NCI-H2171 treated with DMSO at 0.1 percent for 48 hours (cell line): ENCODE data around the gene NIPBL.
A peak's percentile ranks its signal among the peaks of the same experiment; 100 is the strongest.
"Not testable (repeated sequence)": the region's sequence is repeated elsewhere in the genome, so short reads cannot be mapped to it uniquely, and the experiment has no call there.

Experiments
- DNase-seq: peaks from one replicate; lab custom pipeline; 2025; lab: John Stamatoyannopoulos, UW

The NIPBL gene

DNA sequence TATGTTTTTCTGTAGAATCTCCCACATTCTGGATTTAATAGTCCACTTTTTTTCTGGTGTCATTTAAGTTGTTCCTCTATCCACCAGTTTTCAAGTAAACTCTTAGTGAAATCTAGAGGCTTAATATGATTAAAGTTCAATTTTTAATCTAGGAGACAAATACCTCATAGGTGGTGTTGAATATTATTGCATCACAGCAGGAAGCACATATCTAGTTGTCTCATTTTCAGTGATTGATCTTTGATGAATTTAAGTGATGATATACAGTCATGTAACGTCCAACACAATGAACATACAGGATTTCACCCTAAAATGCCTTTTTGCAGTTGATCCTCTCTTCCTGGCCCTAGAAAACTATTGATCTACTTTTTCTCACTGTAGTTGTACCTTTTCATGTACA is 152.3 kb downstream of the NIPBL start:
- DNase-seq, result no peak

DNA sequence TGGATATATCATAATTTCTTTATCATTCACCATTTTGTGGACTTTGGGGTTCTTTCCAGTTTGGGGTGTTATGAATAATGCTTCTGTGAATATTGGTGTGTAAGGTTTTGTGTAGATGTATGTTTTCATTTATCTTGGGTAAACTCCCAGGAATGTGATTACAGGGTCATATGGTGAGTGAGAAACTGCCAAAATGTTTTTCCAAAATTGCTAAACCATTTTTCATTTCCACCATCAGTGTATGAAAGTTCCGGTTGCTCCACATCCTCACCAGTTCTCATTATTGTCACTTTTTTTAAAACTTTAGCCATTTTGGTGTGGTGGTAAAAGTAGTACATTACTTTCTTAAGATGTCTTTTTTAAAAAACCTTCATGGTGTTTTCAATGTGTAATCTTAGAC is 152.9 kb downstream of the NIPBL start:
- no peak for DNase-seq

DNA sequence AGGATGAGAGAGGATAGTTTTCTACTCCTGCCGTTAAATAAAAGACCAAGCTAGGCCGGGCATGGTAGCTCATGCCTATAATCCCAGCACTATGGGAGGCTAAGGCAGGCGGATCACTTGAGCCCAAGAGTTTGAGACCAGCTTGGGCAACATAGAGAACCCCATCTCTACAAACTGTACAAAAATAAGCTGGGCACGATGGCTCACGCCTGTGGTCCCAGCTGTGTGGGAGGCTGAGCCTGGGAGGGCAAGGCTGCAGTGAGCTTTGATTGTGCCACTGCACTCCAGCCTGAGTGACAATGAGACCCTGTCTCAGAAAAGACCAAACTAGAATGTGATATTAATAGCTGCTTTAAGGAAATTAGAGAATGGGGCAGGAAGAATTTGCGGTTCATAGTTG is 158.4 kb downstream of the NIPBL start:
- DNase-seq, result no peak

DNA sequence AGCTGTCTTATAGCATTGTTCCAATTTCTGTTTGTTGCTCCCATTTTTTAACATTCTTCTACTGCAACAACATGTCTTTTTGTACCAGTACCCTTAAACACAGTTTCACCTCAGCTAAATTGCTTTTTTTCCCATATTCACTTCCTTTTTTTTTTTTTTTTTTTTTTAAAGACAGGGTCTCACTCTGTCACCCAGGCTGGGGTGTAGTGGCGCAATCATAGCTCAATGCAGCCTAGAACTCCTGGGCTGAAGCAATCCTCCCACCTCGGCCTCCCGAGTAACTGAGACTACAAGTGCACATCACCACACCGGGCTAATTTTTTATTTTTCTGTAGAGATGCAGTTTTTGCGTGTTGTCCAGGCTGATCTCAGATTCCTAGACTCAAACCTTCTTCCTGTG is 161.3 kb downstream of the NIPBL start:
- DNase-seq, result no peak

DNA sequence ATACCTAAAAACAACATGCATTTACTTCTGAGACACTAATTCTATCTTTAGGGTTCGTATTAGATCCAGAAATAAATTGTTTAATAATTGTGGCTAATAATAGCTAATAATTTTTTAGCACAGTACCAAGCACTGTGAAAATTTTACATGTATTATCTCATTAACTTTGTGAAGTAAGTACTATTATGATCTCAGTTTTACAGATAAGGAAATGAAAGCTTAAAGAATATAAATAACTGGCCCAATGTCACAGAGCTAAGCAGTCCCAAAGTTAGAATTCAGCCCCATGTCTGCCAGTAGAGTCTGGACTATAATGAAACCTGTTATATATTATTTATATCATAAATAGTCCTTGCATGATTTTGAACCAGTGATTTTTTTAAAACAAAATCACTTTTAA is 163.3 kb downstream of the NIPBL start:
- DNase-seq, result no peak

DNA sequence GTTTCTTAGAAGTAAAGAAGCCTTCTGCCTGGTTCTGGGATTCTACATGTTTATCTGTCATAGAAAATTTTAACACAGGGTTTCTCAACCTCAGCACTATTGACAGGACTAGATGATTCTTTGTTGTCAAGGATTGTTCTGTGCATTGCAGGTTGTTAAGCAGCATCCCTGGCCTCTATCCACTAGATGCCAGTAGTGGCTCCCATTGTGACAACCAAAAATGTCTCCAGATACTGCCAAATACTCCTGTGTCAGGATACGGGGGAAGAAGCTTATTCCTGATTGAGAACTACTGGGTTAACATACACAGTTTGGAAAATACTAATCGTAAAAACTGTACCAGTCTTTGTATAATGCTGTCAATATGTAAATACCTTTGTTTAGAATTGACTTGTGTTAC is 167.1 kb downstream of the NIPBL start:
- peak; percentile 5 for DNase-seq

DNA sequence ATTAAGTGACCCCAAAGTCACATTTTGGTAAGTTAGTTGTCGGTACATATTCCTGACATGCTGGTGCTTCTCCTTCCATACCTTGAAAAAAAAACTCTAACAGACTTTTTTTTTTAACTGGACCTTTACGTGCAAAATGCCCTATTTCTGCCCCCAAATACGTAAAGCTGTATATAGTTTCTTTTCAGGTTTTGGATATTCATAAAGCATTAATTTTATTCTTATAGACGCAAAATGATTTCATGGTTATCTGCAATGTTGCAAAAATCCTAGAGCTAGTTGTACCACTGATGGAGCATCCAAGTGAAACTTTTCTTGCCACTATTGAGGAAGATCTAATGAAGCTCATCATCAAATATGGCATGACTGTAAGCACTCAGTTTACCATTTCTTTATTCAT is 167.6 kb downstream of the NIPBL start:
- no peak for DNase-seq

DNA sequence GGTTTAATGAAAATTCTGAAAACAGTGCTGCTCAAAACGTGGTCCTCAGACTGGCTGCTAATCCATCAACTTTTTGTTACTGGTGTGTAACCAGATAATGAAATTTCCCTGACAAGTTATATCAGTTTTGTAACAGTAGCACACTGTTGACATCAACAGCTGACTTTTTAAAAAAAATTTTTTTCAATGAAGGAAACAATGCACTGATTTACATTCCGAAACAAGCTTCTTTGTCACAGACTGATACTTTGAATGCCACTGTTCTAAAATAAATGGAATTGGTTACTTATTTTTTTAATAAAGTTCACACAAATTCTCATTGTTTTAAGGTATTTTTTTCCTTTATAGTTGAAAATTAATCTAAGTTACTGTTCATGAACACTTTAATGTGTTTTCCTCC is 169.1 kb downstream of the NIPBL start:
- no peak for DNase-seq

DNA sequence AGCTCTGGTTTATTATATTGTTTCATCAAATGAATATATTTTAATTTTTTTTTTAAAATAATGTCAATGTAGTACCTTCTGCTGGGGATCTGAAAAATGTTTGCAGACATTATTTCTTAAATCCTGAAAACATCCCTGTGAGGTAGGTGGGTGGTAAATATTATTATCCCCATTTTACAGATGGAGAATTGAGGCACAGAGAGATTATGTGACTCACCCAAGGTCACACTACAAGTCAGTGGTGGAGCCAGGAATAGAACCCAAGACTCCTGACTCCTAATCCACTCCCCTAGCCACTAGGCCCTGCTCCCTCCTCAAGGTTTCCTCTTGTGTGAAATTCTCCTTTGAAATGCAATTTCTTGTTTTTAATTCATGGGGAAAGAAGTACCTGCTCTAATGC is 171.4 kb downstream of the NIPBL start:
- no peak for DNase-seq

DNA sequence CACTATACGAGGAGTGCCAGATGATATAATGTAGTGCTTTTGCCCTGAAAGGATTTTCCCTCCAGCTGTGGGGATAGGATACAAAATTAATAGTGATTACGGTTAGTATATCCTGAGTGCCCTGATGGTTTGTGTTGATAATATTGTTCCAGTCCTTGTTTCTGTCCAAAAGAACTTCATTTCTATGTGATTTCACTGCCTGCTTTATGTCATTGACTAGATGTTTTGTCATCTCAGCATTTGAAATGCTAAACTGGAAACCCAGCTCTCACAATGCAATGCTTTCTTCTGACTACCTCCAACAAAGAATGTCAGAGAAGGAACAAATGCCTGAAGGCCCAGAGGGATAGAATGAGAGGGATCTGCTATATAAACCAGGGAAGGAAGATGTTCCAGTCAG is 177.8 kb downstream of the NIPBL start:
- DNase-seq, result no peak

DNA sequence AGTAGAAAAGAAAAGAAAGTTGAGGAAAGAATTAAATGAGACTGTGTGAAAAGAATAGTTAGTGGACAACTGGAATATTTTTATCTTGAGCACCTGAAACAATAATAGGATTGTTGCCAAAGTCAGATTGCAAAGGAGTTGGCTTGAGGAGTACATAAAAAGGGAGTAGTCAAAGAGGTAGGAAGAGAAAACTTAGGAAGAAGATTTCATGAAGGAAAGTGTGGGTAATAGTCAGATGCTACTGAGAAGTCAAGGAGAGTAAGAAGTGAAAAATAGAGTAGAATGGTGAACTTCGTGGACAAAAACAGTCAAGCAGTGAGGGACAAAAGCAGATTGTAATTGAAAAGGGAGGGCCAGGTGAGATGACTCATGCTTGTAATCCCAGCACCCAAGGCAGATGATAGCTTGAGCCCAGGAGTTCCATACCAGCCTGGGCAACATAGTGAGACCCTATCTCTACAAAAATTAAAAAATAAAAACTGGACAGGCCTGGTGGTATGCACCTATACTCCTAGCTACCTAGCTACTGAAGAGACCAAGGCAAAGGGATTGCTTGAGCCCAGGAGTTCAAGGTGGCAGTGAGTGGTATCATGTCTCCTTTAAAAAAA is 178.9 kb downstream of the NIPBL start:
- DNase-seq, result no peak

DNA sequence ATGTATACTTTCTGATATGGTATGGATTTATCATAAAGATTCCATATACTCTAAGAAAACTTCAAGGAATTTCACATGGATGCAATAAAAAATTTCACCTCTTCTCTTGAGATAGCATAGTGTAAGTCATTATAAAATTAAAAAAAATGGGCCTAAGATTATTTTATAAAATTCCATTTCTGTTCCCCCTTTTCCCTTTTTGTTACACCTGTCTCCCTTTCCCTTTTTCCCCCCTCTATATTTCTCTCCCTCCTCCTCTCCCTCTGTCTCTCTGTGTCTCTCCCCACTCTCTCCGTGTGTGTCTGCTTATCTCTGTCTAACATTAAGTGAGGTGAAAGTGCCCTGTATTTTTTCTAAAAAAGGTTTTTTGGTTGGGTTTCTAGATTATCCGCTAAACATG is 180.2 kb downstream of the NIPBL start:
- DNase-seq, result no peak

DNA sequence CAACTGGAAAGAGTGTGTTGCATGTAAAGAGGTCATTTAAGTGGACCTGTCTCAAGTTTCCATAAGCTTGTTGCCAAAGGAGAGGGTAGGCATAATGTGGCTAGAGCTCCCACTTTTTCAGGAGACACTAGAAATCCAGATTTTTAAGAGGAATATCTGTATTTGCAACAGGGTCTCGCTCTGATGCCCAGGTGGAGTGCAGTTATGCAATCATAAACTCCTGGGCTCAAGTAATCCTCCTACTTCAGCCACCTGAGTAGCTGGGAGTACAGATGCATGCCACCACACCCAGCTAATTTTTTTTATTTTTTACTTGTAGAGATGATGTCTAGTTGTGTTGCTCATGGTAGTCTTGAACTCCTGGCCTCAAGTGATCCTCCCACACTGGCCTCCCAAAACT is 183.5 kb downstream of the NIPBL start:
- DNase-seq, result no peak

DNA sequence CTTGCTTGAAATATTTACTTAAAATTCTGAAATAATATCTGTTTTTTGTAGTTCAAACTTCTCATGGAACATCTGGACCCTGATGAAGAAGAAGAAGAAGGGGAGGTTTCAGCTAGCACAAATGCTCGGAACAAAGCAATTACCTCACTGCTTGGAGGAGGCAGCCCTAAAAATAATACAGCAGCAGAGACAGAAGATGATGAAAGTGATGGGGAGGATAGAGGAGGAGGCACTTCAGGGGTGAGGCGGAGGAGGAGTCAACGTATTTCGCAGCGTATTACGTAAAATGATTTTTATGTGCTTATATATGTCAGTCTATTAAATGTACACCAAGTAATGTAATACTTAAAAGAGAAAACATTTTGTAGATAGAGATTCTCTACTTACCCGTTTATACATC is 187.2 kb downstream of the NIPBL start:
- DNase-seq, result no peak

DNA sequence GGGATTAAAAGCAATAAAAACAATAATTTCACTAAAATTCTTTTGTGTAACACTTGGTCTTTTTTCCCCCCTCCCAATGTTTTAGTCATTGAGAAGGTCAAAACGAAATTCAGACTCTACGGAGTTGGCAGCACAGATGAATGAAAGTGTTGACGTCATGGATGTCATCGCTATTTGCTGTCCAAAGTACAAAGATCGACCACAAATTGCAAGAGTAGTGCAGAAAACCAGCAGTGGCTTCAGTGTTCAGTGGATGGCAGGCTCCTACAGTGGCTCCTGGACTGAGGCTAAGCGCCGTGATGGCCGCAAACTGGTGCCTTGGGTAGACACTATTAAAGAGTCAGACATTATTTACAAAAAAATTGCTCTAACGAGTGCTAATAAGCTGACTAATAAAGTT is 187.9 kb downstream of the NIPBL start:
- DNase-seq, result no peak

DNA sequence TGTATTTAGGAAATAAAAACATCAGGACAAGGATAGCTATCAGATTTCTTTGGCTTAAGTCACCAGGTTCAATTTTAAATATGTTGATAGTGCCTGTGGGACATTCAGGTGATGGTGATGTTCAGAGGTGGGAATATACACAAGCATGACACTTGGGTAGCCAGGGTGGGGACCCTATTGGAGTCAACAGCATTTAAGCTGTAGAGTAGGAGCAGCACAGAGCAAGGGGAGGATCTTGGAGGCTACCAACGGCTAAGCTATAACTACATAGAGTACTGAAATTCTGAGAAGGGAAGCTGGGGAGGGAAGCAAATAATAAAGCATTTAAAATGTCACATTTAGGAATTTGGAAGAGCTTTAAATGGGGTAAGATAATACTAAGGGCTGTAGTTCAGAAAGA is 194.9 kb downstream of the NIPBL start:
- DNase-seq, result no peak

DNA sequence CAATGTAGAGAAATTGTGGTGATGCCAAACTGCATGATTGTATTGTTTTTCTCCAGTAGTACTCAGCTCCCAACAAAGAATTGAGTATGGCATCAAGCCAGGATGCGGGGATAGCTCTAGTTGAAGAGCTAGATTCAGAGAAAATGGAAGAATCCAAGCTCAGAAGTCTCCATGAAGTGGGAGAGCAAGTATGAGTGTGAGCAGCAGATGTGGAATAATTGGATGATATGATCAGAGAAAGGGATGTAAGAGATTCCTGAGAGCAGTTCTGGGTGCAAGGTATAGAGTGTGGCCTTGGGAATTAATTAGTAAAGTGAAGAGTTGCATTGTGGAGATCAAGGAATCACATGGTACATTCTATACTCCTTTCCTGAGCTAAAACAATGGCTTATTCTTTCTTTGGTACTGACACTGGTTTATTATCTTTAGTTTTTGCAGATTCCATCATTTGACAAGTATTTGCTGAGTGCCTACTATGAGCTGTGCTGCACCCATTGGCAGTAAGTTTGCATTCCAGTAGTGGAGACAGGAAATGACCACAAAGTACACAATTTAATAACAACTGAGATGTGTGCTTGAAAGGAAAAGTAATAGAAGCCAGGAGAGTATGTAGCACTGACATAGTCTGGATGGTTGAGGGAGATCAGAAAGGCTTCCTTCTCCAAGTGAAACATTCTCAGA is 195.5 kb downstream of the NIPBL start:
- DNase-seq, result no peak

DNA sequence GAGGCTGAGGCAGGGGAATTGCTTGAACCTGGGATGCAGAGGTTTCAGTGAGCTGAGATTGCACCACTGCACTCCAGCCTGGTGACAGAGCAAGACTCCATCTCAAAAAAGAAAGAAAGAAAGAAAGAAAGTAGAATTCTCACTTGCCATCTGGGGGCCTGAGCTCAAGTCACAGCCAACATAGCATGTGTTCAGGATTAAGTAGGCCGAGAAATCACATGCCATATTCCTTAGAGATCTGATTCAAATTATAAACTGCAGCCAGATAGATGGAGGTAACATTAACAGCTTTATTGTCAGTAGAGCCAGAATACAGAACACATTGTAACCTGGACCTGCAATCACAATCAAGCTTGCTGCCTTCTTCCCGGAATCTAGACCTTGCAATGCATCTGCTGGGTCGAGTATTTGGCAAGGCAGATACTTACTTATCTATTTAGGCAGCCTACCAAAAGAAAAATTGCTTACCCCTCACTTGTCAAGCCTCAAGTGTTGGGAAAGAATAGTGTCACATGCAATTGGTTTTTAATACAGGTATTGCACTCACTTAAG is 198.9 kb downstream of the NIPBL start:
- DNase-seq, result no peak

DNA sequence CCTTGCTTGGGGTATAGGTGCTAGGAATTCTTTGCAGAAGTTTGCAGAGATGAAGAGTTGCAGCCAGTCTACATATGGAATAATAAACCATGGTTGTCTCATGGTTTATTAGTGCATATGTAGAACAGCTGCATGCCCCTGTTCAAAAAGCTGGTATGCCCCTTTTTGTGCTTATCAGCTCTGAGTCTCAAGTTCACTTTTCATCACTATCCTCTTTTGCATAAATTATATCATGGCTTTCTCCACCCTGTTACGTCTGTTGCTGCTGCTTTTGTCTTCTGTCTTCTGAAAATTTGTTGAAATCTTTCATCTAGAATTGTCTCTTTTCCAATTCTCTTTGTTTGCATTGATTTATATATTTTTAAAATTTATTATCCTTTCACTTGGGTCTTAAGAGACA is 200.6 kb downstream of the NIPBL start:
- no peak for DNase-seq

DNA sequence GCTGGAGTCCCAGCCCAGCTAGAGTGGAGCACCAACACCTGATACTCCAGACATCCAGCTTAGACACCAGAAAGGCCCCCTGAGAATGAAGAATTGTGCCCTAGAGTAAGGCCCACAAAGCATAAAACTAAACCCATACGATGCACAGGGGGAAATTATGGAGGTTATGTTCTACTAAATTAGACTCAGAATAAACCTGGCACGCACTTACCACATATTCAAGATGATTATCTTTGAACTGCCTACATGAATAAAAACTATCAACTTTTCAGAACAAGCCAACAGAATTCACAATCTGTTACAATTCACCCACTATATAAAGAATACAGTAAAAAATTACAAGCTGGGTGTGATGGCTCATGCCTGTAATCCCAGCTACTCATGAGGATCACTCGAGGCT is 204.1 kb downstream of the NIPBL start:
- no peak for DNase-seq

DNA sequence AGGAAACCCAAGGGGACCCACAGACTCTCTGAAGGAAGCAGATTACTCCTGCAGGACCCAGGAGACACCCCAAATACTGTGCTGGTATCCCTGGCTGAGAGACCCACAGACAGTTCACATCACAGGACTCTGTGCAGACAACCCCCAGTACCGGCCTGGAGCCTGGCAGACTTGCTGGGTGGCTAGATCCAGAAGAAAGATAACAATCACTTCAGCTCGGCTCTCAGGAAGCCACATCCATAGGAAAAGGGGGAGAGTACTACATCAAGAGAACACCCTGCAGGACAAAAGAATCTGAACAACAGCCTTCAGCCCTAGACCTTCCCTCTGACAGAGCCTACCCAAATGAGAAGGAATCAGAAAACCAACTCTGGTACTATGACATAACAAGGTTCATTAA is 206.4 kb downstream of the NIPBL start:
- DNase-seq, result not testable (repeated sequence)

DNA sequence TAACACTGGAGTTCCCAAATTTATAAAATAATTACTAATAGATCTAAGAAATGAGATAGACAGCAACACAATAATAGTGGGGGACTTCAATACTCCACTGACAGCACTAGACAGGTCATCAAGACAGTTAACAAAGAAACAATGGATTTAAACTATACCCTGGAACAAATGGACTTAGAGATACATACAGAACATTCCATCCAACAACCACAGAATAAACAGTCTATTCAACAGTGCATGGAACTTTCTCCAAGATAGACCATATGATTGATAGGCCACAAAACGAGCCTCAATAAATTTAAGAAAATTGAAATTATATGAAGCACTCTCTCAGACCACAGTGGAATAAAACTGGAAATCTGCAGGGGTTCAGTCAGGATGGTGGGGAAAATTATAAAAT is 209.5 kb downstream of the NIPBL start:
- not testable (repeated sequence) for DNase-seq

DNA sequence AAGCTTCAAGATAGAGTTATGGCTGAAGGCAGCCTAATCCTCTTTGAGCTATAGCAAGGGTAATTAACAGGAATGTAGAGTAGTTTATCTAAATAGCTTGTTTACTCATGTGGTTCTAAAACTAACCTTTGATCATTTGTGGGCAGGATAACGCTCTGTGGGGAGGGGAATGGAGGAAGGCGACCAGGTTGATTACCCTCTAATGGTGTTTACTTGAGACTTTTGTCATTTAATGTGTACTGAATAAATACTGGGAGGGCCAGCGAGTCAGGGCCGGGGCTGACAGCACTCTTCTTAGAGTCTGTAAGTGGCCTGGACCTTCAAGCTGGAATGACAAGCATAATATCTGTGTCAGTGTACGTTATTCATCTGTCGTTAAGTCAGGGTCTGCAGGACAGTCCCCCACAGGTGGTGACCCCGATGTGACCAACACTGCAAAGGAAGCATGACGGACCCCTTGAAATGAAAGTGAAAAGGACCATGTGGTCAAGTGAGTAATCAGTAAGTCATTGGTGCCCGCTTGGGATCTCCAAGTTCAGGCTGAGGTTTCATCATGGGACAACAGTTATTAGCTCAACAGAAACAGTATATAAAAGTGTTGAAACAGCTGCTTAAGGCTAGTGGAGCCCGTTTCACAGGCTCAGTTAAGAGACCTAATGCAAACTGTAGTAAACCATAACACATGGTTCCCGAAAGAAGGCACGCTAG is 210.1 kb downstream of the NIPBL start:
- no peak for DNase-seq
